C4-2B (cell line): ENCODE results near the gene TGM1.

Experiments used
- CTCF ChIP-seq: fragments of 450-650 bp; conservative IDR thresholded peaks from 2 replicates; pipeline ENCODE4 v1.5.1; 2017; ENCODE audit warnings: mild to moderate bottlenecking
- ZFX ChIP-seq: fragments of 450-650 bp; IDR thresholded peaks from 2 replicates; pipeline ENCODE4 v1.6.1; 2017

- no peak for TF ChIP-seq CTCF
- TF ChIP-seq ZFX = no peak
These were observed 35.9 kb upstream of the TGM1 start for GRCh38 chr14:24298892-24299254.
